Sciatic nerve (tissue), 2 donors: ENCODE data around the gene EBLN1. TPM values are rescaled to one million over a fixed set of nuclear protein-coding genes. Genes with fewer than 3 reads are reported as not detected.

Source experiments
- ATAC-seq: fragments of 200-7000 bp; cut with Tn5 transposase; one replicate; pipeline ENCODE4 v1.9.1; 2020; ENCODE audit warnings: mild to moderate bottlenecking, moderate library complexity
- DNase-seq: peaks from one replicate; pipeline ENCODE4 v3.0.0-alpha.2; 2020; ENCODE audit warnings: low spot score
- intact Hi-C: fragments of 100-400 bp; cut with DNase I; formaldehyde crosslinking; loops from one replicate; pipeline ENCODE4 v1.14.2; 2022
- total RNA-seq: library from RNA; stranded (reverse); fragmentation: NEBNext Ultra II Directional; extraction: Animal tissue kit (Norgen Biotek cat#: 25700); gene quantifications from one replicate; pipeline ENCODE4 v1.2.1, GENCODE V29; 2021
- donor health status: DM: no; HTN: no; CAD: no.
- donor health status: DM: no; HTN: no; CAD: no.

EBLN1 gene
- not detected for total RNA-seq

GRCh38 chr10:22217842-22218241 is at the start of gene EBLN1:
Gene EBLN1, minus strand, starts transcription at chr10:22218015. Its CDS starts 8,032 bp downstream, at chr10:22209983.
- intact Hi-C loops, result no loop called here
- ATAC-seq (no peak), DNase-seq (no peak)

- intact Hi-C loops, result no loop called here
- DNase-seq (no peak), ATAC-seq (no peak)
Measured at GRCh38 chr10:22265839-22266537, 48.2 kb upstream of the EBLN1 start.

- no peak for DNase-seq
- no peak for ATAC-seq
- intact Hi-C loops, result no loop called here
Measured at GRCh38 chr10:22263106-22263505, 45.3 kb upstream of the EBLN1 start.

- intact Hi-C loops, result loop anchor here (10.0 kb wide), 1 partner anchor 56 kb away; the partner anchor contains the start of gene COMMD3
- ATAC-seq (no peak), DNase-seq (no peak)
Measured at GRCh38 chr10:22259280-22259679, 41.5 kb upstream of the EBLN1 start.

- DNase-seq (no peak), ATAC-seq (no peak)
- intact Hi-C loops, result loop anchor here (10.0 kb wide), 1 partner anchor 56 kb away; the partner anchor contains the start of gene COMMD3
Measured at GRCh38 chr10:22258471-22258870, 40.7 kb upstream of the EBLN1 start.

GRCh38 chr10:22253580-22253882 is 35.7 kb upstream of the EBLN1 start:
- ATAC-seq, result peak; percentile 78
- intact Hi-C loops, result loop anchor here (10.0 kb wide), 1 partner anchor 61 kb away; the partner anchor contains the start of gene COMMD3
- peak; percentile 84 for DNase-seq

- intact Hi-C loops, result loop anchor here (10.0 kb wide), 1 partner anchor 62 kb away; the partner anchor contains the start of gene COMMD3
- ATAC-seq, result peak; percentile 80
- peak; percentile 66 for DNase-seq
Measured at GRCh38 chr10:22252801-22253579, 35.2 kb upstream of the EBLN1 start.

GRCh38 chr10:22252224-22252800 is 34.5 kb upstream of the EBLN1 start:
- peak; percentile 77 for DNase-seq
- intact Hi-C loops, result loop anchor here (10.0 kb wide), 1 partner anchor 62 kb away; the partner anchor contains the start of gene COMMD3

GRCh38 chr10:22251751-22252223 is 34.0 kb upstream of the EBLN1 start:
- intact Hi-C loops, result loop anchor here (10.0 kb wide), 1 partner anchor 63 kb away; the partner anchor contains the start of gene COMMD3
- peak; percentile 84 for DNase-seq

More at GRCh38 chr10:22252224-22252800, 34.5 kb upstream of the EBLN1 start:
- peak; percentile 88 for ATAC-seq

GRCh38 chr10:22250897-22251660 is 33.3 kb upstream of the EBLN1 start:
- DNase-seq (no peak), ATAC-seq (peak; percentile 1)
- intact Hi-C loops, result loop anchor here (10.0 kb wide), 1 partner anchor 64 kb away; the partner anchor contains the start of gene COMMD3

More at GRCh38 chr10:22251751-22252223, 34.0 kb upstream of the EBLN1 start:
- peak; percentile 69 for ATAC-seq

GRCh38 chr10:22247636-22248035 is 29.8 kb upstream of the EBLN1 start:
- no peak for ATAC-seq
- no peak for DNase-seq
- intact Hi-C loops, result no loop called here

- DNase-seq, result no peak
- ATAC-seq, result no peak
- intact Hi-C loops, result no loop called here
Measured at GRCh38 chr10:22246680-22247391, 29.0 kb upstream of the EBLN1 start.

GRCh38 chr10:22245567-22245966 is 27.8 kb upstream of the EBLN1 start:
- intact Hi-C loops, result no loop called here
- ATAC-seq (peak; percentile 45), DNase-seq (no peak)

GRCh38 chr10:22244855-22245254 is 27.0 kb upstream of the EBLN1 start:
- intact Hi-C loops, result no loop called here
- ATAC-seq (no peak), DNase-seq (no peak)

GRCh38 chr10:22244001-22244400 is 26.2 kb upstream of the EBLN1 start:
- ATAC-seq, result no peak
- DNase-seq, result no peak
- intact Hi-C loops, result no loop called here

GRCh38 chr10:22243321-22243720 is 25.5 kb upstream of the EBLN1 start:
- no peak for ATAC-seq
- no peak for DNase-seq
- intact Hi-C loops, result no loop called here

- intact Hi-C loops, result no loop called here
- no peak for ATAC-seq
- no peak for DNase-seq
Measured at GRCh38 chr10:22231260-22231659, 13.4 kb upstream of the EBLN1 start.
